GM19238 (cell line): ENCODE data around the gene TENT5C.

Source experiments
- DNase-seq: peaks from one replicate; pipeline ENCODE4 v3.0.0; 2011; ENCODE audit warnings: low spot score; ENCODE audit not compliant: insufficient read length

TENT5C gene

DNA sequence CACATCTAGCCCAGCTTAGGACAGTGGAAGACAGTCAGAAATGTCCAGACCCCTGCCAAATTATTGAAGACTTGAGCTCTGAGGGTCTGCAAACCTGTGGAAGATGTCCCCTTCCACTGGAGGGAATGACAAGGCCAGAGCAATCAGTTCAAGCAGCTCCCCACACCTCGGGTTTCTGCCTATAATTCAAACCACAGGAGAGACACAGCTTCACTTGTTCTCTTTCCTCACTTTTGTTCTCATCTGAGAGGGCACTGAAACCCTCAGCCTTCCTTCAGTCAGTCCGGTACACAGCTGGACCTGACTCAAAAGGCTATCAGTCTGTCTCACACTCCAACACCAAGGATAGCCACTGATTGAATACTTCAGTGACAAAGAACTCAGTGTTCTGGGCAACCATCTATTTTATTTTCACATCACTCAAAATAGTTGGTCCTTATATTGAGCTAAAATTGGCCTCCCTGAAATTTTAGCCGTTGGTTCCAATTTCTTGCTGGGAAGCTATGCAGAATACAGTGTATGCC lies 70.1 kb downstream of the TENT5C start:
- DNase-seq = no peak

DNA sequence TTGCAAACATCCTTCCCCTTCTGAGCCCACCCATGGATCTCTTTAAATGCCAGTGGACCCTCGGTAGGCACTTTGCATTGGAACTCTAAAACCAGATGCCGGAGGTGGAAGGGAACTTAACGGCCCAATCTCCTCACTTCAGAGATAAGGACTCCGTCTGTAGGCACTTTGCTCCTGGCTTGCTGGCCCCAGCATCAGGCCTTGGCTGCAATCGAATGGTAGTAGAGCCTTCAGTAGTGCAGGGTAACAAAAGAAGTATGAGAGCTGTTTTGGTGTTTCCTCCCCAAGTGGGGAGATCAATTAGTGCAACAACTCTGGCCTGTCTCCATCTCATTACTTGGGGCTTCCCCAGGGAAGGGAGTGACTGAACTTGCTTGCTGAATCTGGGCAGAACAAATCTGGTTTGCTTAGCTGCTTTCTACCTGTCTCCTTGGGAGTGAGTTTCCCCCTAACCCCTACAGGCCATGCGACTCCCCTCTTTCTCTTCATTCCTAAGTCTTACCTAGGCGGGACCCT lies 70.8 kb downstream of the TENT5C start:
- DNase-seq = no peak
